NCI-H446 (cell line): Measurements from ENCODE around the gene PAPSS2.

Experiments used
- DNase-seq, 2 experiments: peaks; one replicate each; lab custom pipeline; 2025; lab: John Stamatoyannopoulos, UW

The PAPSS2 gene

DNA sequence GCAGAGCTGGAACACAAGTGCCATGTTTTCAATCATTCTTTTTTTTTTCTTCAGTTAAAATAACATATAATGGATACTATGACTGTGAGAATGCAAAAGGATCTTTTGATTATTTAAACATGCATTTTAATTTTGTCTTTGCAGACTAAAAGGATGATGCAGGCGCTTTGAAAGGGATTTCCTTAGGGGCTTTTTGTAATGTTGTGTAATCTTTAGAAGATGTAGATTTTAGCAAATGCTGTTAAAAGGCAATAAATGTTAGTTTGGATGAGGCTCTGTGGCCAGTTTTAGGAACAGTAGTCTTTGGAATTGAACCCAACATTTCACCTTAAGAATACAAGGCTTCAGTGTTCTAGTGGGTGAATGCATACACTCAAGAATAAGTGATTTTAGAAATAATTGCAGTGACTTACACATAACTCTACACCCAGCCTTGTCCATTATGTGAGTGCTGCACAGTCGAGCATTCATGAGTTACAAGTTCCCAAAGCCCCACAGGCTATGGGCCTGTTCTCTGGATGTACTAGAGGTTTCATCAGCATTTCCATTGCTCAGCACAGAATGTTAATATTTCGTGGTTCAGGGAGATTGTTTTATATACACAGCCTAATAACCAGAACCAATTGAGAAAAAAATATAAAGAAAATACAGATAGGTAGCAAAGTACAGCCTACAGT is 11.6 kb downstream of the PAPSS2 start:
- DNase-seq, result no peak

DNA sequence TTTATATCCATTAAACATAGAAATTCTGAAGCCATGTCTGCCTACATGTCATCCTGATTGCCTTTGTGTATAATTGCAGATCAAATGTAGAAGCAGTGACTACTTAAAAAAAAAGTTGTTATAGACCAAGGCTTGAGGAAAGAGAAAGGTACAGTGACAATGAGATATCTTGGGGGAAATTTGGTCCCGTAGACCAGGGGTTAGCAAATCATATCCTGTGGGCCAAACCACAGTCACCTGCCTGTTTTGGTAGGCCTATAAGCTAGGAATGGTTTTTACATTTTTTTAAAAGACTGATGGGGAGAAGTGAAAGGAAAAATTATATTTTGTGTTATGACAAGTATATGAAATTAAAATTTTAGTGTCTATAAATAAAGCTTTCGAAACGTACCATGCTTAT is 12.9 kb downstream of the PAPSS2 start:
- no peak for DNase-seq

DNA sequence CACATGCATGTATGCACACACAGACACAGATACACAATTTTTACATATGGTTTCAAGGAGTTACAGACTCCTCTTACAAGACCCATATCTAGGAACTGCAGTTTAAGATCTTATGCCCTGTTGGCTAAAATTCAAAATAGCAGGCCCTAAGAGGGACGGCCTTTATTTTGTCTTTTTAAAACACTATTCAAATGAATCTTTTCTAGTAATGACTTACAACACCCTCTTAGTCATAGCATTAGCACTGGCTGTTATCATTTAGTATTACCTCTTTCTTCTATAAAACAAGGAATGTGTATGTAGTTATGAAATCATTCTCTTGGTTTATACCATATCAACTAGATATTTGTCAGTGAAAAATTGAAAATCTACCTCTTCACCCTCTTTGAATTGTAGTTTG is 15.3 kb downstream of the PAPSS2 start:
- no peak for DNase-seq

DNA sequence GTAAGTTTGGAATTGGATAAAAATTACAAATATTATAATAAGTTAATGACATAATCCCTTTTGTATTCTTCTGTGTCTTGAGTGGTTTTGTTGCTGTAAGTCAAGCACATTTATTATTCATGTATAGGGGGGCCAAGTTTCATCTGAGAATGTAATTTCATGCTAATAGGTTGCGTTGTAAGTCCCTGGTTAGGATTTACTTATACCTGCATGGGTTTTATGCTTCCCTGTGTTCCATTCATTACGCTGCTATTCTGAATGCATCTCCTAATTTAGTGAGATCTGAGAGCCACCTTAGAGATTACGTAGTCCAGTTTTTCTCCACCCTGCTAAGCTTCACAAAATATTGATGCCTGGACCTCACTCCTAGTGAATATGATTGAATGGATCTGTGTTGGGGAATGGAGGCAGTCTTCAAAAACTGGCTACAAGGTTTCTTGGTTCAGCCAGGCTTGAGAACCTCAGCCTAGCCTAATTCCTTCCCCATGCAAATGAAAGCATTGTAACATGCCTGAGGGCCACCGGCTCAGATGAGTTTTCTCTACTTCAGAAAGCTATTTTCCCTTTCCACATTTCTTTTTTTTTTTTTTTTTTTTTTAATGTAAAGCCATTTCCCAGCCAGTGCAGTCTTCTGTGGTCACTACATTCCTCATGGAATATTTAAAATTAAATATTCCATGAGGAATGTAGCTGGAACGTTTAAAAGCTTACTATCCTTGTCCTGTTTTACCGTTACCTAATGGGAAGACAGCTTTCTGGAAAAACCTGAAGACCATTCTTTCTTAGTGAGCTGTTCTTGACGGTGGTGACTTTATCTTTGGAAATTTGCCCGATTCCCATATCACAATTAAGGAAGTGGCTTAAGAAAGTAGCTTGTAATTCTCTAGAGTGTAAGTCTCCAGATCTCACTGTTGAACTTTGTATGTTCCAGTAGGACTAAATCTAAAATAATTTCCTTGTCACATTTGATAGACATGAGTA is 16.0 kb downstream of the PAPSS2 start:
- DNase-seq, result no peak

DNA sequence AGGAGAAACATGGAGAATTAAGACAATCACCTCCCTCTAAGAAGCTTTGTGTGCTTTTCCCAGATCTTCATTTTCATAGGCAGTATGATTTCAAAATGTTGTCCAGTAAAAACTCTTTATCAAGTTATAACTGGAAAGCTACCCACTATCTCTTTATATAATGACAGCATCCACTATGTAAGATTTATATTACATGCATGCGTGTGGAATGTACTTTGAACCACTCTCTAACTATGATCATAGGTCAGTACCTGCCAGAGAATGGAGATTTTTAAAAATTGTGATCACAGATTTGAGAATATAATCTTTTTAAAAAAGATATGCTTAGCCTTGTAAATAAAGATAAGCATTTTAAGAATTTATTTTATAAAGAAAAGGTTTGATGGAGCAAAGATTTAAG is 17.9 kb downstream of the PAPSS2 start:
- DNase-seq, result no peak

DNA sequence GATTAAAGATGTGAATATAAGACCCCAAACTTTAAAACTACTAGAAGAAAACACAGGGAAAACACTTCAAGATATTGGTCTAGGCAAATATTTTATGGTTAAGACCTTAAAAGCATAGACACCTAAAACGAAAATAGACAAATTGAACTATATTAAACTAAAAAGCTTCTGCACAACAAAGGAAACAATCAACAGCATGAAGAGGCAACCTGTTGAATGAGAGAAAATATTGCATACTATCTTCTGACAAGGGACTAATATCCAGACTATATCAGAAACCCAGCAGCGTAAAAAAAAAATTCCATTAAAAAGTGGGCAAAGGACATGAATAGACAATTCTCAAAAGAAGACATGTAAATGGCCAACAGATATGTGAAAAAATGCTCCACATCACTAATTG is 18.6 kb downstream of the PAPSS2 start:
- DNase-seq, result no peak

DNA sequence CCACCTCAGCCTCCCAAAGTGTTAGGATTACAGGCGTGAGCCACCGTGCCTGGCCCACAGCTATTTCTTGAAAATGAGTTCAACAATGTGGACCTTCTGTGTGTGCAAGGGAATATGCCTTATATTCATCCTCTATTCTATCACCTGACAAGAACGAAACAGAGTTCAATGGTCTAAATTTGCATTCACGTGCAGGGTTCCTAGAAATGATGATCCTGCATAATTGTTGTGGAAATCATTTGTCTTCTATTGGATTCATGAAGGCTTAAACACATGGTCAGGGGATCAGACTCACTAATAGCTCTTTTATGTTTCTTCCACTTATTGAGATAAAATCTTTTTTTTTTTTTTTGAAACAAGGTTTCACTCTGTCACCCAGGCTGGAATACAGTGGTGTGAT is 23.7 kb downstream of the PAPSS2 start:
- DNase-seq, result no peak

DNA sequence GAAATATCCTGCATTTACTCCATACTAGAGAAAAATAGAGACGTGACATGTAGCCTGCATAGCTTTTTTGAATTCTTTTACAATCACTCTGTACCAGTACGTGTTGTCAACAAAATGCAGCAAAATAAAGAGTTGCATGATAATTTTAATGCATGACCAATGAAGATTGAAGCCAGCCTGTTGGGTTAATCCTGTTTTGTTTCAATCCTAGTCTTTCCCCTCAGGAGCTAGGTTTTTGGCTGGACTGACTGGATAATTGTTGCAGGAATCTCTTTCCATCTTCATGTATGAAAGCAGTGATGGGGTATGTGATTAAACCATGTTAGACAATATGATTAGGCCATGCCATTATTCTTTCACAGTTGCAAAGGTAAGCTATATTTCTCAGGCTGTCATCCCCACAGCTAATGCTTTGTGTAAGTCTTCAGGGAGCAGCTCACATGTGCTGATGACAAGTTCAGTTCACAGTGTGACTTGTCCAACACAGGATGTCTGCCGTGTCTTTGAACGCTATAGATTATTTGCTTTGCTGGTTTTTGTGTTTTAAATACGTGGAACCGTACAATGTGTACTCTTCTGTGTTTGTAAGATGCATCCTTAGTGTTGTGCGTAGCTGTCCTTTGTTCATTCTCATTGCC is 24.4 kb downstream of the PAPSS2 start:
- no peak for DNase-seq

DNA sequence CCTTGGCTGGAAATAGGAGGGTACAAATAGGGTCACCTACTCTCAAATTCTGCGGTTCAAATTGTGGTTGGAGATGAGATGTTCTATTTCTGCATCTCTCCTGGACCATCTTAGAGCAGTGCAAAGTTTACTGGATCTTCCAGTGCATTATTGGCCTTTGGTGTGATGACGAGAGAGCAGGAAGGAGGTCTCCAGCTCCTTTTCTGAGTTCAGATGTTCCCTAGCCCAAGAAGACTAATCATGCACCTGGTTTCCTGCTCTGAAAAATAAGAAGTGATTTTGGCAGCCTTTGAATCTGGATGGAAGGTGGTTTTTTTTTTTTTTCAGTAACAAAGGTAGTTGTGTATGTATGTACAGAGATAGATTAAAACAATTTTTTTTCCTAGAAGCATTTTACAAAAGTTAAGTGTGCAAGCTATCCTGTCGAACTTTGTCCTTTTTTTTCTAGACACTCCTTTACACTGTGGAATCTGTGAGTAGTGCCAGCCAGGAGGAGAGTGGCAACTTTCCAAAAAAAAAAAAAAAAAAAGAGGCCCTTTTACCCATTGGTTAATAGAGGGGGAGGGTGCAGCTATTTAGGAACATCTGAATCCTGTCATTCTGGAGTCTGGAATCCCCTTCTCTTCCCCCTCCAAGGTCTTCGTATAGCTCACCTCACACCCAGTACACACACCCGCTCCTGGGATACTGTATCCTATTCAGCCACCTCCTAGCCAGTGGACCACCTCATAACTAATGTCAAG is 26.3 kb downstream of the PAPSS2 start:
- no peak for DNase-seq

DNA sequence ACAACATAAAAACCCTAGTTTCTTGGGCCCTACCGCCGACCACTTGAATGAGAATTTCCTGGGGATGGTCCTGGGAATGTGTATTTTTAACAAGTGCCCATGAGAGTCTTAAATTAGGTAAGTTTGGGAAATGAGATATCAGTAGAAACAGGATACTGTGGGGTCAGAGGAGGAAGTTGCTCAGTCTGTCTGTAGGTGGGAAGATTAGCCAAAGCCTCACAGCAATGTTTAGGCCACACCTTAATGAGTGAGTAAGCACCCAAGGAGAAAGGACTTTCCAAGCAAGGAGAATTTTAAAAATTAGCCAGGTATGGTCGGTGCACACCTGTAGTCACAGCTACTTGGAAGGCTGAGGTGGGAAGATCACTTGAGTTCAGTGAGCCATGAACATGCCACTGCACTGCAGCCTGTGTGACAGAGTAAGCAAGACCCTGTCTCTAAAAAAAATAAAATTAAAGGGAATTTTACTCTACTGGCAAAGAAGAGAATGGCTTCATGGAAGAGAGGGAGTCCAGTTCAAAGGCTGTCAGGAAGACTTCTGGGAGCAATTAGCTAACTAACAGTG is 31.9 kb downstream of the PAPSS2 start:
- DNase-seq, result no peak

DNA sequence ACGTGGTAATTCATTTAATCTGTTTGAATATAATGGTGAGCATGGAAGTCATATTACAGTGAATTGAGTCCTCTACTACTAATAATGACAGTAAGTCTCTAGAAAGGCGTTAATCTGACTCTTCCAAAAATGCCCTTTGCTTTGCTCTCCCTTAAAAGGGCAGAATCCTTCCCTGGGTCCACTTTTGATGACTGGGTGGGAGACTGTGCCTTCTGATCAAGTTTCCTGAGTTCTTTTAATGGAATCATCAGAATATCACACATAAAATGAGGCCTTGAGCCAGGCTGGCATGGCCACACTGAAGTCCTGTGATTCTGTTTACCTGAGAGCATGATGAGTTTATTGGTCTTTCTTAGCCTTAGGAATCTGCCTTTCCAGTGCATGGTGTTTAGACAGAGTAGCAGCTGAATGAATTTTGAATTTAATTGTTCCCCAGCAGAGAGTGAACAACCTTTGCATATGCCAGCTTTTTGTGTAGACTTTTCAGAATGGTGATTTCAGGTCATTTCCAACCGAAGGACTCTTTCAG is 33.3 kb downstream of the PAPSS2 start:
- no peak for DNase-seq

DNA sequence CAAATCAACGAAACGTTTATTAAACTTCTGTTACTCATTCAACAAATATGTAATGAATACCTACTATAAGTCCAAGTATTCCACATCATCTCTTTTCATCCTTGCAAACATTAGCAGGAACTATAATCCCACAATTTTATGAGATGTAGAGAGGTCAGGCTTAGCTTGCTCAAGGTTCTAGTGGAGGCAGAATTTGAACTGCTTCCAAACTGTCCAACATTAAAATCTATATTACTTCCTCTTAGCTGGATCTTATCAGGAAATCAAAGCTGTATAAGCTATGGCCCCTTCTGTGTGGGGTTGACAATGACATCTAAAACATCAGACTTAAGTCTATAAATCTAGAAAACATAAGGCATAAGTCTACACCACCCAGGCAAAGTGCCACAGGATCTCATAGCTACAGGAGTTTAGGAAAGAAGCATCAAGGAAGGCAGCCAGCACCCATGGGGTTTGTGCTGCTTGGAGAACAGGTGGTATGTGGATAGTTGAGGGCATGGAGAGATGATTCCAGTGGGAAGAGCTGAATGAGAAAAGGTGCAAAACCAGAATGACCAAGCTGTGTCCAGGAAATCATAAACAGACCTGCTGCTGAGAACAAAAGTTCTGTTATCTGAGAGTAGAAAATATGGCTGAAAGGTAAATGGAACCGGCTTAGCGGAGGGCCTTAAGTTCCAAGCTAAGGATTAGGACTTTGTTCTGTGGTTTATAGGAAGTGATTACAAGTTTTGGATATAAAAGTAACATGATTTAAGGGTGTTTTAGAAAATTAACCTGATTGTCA is 34.5 kb downstream of the PAPSS2 start:
- DNase-seq, result no peak

DNA sequence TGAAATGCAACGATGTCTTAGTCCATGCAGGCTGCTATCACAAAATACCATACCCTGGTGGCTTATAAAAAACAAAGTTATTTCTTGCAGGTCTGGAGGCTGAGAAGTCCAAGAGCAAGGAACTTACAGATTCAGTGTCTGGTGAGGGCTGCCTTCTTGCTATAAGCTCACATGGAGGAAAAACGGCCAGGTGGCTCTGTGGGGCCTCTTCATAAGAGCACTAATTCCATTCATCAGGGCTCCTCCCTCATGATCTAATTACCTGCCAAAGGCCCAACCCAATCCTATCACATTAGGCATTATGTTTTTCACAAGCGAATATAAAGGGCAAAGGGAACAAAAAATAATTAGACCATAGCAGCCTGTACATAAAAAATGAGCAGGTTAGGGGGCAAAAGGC is 35.4 kb downstream of the PAPSS2 start:
- DNase-seq, result no peak

DNA sequence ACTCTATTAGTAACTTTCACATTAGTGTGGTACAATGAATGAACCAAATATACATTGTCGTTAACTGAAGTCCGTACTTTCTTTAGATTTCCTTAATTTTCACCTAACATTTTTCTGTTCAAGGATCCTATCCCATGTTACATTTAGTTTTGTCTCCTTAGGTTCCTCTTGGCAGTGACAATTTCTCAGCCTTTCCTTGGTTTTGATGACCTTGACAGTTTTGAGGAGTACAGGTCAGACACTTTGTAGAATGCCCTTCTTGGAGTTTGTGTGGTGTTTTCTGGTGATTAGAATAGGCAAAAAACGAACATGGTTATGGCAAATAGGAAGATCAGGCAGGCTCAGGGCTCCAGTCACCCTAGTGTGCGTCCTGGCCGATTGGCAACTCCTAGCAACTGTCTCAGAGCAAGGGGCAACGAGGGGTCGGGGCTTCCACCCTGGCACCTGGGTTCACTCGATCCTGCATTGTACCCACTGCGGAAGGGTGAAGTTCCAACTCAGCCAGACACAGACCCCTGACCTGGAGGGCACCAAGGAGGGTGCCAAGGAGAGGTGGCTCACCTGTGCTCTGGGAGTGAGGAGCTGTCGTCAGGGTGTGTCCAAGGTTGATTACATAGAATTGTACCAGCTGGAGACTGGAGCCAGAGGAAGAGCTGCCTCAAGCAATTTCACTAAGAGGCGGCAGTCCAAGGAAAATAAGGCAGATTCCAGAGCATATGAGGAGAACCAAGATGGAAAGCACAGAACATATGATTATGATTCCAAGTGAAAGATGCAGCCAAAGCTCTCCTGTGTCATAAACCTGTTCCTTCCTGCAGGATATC is 37.5 kb downstream of the PAPSS2 start:
- DNase-seq, result no peak

DNA sequence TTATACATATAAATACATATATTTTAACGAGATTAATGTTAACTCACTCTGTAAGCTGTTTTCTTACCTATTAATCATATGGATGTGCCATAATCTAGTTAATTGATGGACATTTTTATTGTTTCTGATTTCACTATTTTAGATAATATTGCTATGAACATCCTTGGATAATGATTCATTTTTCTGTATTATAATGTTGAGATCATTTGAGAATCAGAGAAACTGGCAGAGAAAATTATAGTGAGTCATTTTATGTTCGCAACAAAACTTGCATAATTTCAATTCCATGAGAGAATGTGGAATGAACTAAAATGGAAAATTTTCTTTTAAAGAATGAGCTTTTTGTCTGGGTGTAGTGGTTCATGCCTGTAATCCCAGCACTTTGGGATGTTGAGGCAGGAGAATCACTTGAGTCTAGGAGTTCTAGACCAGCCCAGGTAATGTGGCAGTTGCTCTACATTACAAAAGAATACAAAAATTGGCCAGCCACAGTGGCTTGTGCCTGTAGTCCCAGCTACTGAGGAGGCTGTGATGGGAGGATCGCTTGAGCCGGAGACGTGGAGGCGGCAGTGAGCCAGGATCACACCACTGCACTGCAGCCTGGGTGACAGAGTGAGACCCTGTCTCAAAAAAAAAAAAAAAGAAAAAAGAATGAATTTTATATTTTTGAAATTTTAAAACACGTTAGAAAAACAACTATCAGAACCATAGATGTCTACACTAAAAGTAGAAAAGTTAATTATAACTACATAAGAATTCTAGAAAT is 40.5 kb downstream of the PAPSS2 start:
- no peak for DNase-seq

DNA sequence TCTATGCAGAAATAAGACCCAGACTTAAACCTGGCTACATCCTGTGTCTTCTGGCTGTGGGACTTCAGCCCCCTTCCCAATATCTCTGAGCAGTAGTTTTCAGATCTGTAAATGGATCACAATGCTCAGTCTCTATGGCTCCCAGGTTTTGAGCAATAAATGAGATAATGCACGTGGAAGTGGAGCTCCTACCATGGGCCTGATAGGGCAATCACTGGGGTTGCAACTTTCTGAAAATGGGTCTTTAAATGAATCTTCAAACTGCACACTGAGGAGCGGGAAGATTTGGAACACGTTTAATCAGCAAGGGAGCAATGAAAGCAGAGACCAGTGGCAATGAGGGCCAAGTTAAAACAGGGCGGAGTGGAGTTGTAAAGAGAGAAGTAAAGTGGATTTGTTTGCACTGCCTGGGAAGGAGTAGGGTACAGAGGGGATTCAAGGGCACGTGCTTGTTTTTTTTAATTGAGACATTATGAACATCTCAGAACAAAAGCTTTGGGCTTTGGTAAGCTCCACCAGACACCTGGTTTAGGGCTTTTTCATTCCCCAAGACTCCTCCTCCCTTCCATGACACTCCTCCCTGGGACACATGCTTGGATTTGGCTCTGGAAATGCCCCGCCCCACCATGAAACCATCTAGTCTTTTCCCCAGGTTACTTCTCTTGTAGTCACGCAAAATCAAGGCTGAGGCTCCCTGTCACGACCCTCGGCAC is 42.7 kb downstream of the PAPSS2 start:
- no peak for DNase-seq

DNA sequence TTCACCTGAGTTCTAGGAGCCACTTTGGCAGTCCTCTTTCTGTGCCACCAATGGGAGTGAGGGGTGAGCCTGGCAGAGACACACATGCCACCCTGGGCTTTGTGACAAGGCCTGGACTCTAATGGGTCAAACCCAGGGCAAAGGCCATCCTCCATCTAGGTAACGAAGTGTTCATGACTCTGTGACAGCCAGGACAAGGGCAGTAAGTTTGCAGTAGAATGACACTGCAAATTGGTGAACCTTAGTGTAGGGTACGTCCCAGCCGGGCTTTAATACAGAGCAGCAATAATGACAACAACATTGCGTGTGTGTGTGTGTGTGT is 43.3 kb downstream of the PAPSS2 start:
- no peak for DNase-seq

DNA sequence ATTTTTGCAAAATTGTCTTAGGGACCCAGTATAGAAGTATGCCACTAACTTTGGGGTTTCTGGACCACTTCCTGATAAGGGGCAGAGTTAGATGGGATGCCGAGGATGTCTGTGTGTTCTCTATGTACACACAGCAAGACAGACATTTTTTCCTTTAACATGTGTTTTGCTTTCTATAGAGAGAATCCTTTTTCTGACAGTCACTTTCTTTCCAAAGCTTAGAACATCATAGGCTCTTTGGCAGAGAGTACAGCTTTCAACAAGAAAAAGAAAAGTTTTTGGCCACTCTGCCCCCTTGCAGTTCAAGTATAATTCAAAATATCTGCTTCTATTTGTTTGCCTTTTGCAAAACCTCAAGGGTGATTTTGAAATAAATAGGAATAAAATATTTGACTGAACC is 44.1 kb downstream of the PAPSS2 start:
- DNase-seq, result no peak

DNA sequence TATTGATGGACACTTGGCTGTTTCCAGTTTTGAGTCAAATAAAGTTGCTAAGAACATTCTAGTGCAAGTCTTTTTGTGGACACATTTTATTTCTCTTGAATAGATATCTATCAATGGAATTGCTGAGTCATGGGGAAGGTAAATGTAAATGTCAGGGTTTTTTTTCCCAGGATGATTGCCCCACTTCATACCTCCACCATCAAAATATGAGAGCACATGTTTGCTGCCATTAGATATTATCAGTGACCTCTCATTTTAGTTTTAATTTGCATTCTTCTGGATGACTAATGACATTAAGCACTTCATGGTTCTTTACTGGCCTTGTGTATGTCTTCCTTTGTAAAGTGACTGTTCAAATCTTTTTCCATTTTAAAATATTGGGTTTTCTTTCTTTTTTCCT is 45.7 kb downstream of the PAPSS2 start:
- DNase-seq, result no peak
